GM21381 (cell line): ENCODE data around the gene LHX1.

Experiments used
- ATAC-seq: cut with Tn5 transposase; IDR thresholded peaks from one replicate; pipeline ENCODE4 v1.9.1; 2021; ENCODE audit warnings: mild to moderate bottlenecking, moderate library complexity; ENCODE audit not compliant: unreplicated experiment

The LHX1 gene

GRCh38 chr17:36937959-36938565 is 787 bp downstream of the LHX1 start:
- no peak for ATAC-seq

- ATAC-seq: no peak
These were observed 1.3 kb downstream of the LHX1 start for GRCh38 chr17:36938566-36939051.

GRCh38 chr17:36939052-36939801 is 2.0 kb downstream of the LHX1 start:
- ATAC-seq: no peak

- ATAC-seq: no peak
These were observed 2.6 kb downstream of the LHX1 start for GRCh38 chr17:36939802-36940312.

GRCh38 chr17:36940313-36941264 is 3.3 kb downstream of the LHX1 start:
- no peak for ATAC-seq

GRCh38 chr17:36941265-36942010 is 4.2 kb downstream of the LHX1 start:
- no peak for ATAC-seq

GRCh38 chr17:36942019-36942599 is 4.8 kb downstream of the LHX1 start:
- ATAC-seq: no peak

- no peak for ATAC-seq
These were observed 5.4 kb downstream of the LHX1 start for GRCh38 chr17:36942631-36943125.

- no peak for ATAC-seq
These were observed 6.2 kb downstream of the LHX1 start for GRCh38 chr17:36943250-36944191.

GRCh38 chr17:36944553-36944952 is 7.3 kb downstream of the LHX1 start:
- no peak for ATAC-seq

GRCh38 chr17:36945140-36945539 is 7.9 kb downstream of the LHX1 start:
- ATAC-seq: no peak

GRCh38 chr17:36945959-36946725 is 8.9 kb downstream of the LHX1 start:
- no peak for ATAC-seq

GRCh38 chr17:36946726-36947091 is 9.4 kb downstream of the LHX1 start:
- no peak for ATAC-seq

GRCh38 chr17:36947922-36948716 is 10.8 kb downstream of the LHX1 start:
- peak; percentile 3 for ATAC-seq

GRCh38 chr17:36948717-36949460 is 11.6 kb downstream of the LHX1 start, which contains the start of gene AATF:
Gene AATF, plus strand, starts transcription at chr17:36948954. Its CDS starts 172 bp downstream, at chr17:36949126.
- peak; percentile 83 for ATAC-seq

- ATAC-seq: no peak
These were observed 12.2 kb downstream of the LHX1 start for GRCh38 chr17:36949461-36949927.
